SW480 (cell line): ENCODE measurements around the gene NELL1.
"Not testable (repeated sequence)": the region's sequence is repeated elsewhere in the genome, so short reads cannot be mapped to it uniquely, and the experiment has no call there.

Experiments
- DNase-seq: peaks from one replicate; pipeline ENCODE4 v3.0.0-alpha.2; 2016; ENCODE audit warnings: low spot score

The NELL1 gene

DNA sequence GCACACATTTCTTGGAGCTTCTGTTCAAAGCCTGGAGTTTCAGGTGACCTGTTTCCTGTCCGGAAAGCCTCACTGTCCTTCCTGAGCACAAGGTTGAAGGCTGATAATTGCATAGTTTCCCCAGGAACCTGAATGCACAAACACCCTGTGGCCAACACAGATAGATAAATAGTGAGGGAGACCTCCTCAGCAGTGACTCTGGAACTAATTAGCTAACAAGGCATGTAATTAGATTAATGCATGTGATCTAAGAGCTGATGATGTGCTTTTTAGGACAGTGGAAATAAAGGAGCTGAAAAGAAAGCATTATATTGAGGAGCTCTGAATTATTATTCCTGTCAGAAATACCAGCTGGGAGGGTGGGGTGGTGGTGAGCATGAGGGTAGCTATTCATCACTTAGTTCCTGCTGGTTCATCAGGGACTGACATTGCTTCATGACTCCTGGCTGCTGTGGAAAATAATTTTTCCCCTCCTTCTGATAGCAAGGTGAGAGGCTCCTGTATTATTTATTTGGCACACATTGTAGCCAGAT, 101.1 kb downstream of the NELL1 start:
- DNase-seq = no peak

DNA sequence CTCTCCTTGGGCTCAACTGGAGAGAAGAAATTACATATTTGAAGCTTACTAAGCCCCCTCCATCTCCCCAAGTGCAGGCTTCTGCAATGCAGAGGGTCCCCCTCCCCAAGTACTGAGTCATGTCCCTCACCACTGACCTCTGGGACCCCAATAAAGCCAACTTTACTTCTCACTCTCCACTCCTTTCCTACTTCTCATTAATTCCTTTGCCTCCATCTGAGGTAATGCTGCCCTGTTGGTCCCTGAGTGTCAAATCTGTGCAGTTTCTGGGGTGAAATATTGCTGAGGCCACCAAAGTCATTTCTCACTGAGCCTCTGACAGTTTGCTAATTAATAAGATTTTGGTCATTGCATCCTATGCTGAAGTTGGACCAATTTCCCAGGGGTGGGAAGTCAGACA, 101.6 kb downstream of the NELL1 start:
- no peak for DNase-seq

DNA sequence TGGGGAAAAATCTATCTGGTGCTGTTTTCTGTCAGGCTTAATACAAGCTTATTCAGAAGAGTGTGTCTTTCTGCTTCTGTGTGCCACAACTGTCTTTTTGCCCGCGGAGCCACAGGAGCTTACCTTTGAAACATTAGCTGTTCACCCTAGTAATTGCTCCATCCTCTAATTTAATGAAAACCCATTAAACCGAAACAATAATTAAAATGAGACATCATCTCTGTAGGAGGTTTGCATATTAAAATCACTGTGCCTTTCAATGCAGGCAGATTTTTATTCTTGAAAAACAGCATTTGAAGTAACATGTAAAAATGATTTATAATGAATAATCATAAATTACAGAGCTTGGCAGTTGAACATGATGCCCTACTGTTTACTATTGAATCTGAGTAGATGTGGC, 102.3 kb downstream of the NELL1 start:
- no peak for DNase-seq

DNA sequence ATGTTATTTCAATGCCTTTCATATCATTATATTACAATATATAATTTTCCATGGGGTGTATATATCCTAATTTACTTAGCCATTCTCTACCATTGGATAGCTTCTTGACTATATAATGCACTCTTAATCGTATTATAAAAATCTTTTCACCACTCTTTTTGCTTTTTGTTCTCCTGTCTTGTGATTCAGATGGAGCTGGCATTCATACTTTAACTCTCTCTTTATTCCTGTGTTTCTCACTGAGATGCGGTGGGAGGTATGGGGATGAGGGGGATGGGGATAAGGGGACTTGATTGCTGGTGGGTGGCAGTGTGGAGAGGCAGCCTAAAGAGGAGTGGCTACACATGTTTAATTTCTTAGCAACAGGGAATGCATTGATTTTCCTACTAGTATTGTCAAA, 105.9 kb downstream of the NELL1 start:
- DNase-seq = no peak

DNA sequence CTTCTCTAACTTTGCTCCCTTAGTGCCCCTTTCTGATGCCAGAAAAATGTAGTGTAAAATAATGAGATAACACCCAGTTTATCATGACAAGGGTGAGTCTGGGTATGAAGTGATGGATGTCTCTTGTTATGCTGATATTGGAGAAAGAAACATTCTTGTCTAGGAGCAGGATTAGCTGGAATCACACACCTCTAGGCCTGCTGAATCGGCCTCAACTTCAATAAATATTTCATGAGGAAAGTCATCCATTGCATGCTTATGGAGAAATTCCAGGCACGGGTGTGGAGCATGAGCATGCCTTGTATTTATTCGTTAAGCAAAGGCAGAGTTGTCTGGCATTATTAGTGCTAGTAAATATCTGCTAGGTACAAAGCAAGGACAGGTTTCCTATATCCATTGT, 113.4 kb downstream of the NELL1 start:
- no peak for DNase-seq

DNA sequence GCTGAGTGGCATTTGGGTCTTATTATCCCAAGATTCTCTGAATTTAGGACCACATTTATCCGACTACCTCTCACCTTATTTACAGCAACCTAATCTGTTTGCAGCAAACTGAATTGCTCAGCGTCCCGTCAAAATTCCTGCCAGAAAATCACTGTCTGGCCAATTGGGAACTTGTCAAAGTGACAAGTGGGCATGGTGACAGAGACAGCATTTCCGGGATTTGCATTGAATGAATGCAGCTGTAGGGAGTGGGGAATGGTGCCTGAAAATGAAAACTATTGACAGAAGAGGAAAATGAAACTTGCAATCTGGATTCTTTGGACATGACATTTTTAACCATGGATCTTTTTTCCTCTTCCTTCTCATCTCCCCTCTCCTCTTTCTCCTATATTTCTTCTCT, 113.8 kb downstream of the NELL1 start:
- DNase-seq = no peak

DNA sequence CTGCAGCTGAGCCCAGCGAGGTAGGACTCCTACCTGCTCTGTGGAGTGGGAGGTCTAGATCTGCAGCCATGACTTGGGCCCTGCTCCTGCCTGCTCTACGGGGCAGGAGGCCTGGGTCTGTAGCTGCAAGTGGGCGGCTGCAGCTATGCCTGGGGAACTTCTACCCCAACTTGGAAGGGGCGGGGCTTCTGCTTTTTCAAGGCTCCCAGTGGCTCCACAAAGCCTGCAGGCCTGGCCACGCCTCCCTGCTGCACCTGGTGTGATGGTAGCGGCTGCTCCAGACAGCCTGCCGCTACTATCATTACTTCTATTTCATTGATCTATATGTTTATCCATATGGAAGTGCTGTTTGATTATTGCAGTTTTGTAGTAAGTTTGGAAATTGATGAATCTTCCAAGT, 121.2 kb downstream of the NELL1 start:
- no peak for DNase-seq

DNA sequence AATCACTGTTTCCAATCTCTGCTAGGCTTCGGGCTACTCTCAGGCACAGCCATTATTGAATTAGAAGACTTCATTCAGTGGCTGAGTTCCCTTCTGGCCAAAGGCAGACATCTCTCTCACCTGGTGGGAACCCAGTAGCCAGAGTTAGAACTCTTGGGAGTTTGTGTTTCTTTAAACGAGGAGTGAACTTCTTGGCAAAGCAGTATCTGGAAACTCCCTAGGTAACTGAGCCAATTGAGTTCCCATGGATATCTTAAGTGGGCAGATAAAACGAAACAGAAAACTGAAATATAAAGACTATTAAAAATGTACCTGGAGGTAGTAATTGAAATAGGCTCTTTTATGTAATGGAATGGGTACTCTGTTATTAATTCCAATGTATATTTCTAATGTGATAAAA, 125.6 kb downstream of the NELL1 start:
- DNase-seq = no peak

DNA sequence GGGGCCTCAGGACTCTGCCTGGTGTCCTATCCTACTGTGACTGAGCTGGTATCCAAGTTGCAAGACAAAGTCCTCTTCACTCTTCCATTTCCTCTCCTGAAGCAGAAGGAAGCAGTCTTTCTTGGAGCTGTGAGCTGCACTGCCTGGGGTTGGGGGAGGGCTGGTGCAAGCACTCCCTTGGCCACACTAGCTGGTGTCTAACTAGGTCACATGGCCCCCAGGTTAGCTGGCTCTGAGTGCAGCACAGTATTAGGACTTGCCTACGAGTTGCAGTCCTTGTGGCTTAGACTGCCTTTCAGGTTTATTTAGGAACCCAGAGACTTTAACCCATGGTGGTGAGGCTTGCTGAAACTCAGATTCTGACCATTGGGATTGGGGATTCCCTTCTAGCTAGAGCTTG, 138.9 kb downstream of the NELL1 start:
- DNase-seq = no peak

DNA sequence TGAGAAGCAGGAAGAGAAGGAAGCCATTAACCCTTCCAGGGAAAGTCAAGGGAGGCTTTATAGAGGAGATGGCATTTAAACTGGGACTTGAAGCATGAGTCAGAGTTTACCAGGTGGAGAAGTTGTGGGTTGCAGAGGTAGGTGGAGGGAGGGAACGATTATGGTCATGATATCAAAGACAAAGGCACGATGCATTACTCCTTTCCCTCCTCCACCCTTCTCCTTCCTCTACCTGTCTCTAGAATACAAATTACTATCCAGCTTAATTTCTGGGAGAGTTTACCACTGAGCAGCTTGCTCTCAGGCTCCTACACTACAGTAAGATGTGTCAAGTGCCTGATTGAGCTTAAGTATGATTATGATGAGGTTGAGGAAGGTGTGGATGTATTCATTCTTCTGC, 151.7 kb downstream of the NELL1 start:
- DNase-seq = no peak

DNA sequence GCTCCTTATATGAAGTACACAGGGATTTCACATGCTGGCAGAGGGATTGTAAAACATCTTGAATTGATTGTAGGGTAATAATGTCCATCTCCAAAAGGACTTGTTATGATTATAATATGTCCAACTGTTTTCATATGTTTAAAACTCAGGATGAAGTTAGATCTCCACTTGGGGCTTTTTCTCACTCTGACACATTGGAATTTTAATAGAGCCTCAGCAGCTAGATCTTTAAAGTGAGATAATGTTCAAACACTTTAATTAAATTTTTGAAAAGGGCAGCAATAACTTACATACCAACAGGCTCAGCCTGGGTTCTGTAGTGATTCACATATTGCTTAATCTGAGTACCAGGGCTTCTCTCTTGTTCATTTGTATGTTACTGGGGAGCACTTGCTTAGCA, 152.1 kb downstream of the NELL1 start:
- DNase-seq = no peak

DNA sequence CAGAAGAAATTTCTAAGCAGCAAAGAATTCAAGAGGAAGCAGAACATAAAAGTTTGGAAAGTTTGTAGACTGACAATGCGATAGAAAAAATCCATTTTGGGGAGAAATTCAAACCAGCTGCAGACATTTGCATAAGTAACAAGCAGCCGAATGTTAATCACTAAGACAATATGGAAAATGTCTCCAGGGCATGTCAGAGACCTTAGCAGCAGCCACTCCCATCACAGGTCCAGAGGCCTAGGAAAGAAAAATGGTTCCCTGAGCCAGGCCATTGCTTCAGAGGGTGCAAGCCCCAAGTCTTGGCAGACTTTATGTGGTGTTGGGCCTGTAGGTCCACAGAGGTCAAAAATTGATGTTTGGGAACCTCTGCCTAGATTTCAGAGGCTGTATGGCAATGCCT, 155.4 kb downstream of the NELL1 start:
- no peak for DNase-seq

DNA sequence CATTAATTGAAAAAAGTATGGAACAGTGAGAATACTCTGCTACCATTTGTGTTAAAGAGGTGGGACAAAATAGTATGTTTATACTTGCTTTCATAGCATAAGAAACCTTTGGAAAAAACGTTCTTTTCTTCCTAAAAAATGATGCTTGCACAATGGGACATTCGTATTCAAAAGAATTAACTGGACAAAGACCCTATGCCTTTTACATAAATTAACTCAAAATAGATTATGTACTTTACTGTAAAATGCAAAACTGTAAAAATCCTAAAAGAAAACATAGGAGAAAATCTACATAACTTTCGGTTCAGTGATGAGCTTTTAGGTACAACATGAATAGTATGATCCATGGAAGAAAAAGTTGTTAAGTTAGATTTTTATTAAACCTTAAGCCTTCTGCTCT, 166.2 kb downstream of the NELL1 start:
- no peak for DNase-seq

DNA sequence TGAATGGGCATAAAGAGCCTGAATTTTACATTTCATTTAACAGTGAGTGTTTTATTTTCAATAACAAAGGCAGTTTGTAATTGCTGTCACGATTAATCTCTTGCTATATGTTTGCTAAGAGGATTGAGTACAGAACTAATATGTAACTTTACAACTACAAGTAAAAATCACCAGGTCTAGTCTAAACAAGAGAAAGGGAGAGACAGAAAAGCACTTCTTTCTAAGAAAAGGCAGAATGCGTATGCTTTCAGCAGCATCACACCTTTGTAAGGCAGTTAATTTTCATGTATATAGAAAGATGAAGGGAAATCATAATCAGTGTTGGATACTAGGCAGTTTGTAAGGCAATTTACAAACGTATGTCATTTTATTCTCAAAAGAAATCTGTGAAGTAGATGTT, 169.8 kb downstream of the NELL1 start:
- DNase-seq = no peak

DNA sequence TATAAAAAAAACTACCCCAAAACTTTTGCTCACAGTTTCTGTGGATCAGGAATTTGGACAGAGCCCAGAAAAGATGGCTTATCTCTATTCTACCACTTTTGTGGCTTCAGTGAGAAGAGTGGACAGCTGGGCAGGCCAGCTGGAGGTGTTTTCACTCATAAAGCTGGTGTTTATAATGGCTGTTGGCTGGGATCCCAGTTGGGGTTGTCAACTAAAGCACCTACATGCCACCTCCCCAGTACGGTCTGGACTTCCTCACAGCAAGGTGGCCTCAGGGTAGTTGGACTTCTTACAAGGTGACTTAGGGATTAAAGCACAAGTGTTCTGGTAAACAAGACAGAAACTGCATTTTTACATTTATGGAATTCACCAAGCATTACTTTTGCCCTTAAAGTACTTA, 171.0 kb downstream of the NELL1 start:
- no peak for DNase-seq

DNA sequence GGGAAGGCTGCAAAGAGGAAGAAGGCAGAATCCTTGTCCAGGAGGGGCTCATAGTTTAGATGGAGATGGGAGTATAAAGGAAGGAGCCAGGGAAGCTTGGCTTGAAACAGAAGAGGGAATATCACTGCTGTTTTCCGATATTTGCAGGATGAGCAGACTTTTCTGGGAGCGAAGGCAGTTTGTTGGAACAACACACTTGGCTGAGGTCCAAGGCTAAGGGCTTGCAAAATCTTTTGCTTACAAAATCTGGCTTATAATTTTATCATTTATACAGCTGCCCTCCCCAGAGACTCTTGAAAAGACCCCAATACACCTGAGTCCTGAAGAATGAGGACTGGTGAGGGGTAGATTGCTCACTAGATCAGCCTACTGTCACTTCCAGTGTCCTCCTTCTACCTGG, 174.8 kb downstream of the NELL1 start:
- no peak for DNase-seq

DNA sequence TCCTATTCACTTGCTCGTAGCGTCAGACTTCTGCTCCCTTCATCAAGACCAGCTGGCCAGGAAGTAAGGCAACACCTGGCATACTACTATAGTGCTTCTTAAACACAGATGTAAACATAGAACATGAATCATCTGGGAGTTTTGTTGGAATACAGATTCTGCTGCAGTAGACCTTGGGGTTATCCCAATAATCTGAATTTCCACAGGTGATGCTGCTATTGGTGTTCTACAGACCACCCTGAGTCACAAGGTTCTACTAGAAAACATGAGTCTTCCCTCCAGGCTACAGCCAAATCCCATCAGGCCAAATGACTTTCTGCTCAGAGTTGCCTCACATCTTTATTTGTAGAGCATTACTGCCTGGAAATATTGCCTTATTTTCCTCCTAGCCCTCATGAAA, 175.2 kb downstream of the NELL1 start:
- DNase-seq = no peak

DNA sequence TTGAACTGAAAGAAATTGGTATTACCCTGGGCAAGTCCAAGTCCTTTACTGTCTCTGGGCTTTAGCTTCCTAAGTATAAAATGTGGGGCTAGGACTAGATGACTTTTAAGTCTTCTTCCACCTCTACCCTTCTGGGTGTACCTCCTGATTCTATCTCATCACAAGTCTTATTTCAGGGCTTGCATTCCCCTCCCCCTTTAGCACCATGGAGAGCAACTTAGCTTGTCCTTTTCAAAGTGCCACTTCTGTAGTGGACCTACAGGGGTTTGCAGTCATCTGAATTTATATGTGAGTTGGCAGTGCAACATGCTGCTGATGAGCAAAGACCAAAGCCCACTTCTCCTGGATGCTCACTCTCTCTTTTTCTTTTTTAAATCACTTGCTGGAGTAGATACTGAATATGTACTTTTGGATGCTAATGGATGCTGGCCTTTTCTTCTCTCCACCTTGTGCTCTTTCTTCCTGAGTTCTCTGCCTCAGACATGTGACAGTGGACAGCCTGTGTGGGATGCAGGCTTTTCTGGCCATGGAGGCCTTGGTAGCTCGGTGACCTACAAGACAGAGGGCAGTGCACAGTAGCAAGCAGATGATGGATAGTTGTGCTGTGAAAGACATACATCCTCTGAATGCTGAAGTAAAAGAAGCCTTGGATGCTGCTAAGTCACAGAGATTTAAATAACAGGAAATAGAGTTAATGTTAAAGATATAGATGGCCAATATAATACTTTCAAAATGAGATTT, 185.0 kb downstream of the NELL1 start:
- DNase-seq = no peak

DNA sequence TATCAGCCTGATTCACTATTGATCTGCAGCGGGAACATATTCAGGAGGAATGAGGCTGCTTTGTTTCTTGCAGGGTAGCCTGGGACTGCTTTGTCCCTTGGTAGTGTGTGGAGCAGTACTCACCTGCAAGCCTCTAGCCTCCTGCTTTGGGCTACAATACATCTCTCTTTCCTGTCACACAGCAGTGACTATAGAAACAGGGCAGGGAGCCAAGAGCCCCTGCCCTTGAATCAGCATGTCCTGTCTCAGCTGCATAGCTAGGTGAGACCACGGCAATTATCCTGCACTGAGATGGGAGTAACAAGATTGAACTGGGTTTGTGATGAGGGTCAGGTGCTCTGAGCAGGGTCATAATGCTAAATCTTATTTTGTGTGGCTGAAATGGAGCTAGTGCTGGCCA, 191.9 kb downstream of the NELL1 start:
- DNase-seq = no peak

DNA sequence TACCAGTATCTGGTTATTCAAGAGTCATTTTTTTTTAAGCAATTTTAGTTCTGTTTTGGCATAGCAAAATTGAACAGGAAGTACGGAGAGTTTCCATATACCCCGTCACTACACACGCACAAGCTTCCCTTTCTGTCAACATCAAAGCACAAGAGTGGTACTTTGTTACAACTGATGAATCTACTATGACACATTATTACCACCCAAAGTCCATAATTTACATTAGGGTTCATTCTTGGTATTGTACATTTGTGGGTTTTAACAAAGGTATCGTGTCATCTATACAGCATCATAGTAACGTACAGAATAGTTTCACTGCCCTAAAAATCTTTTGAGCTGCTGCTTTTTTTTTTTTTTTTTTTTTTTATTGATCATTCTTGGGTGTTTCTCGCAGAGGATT, 192.9 kb downstream of the NELL1 start:
- not testable (repeated sequence) for DNase-seq

DNA sequence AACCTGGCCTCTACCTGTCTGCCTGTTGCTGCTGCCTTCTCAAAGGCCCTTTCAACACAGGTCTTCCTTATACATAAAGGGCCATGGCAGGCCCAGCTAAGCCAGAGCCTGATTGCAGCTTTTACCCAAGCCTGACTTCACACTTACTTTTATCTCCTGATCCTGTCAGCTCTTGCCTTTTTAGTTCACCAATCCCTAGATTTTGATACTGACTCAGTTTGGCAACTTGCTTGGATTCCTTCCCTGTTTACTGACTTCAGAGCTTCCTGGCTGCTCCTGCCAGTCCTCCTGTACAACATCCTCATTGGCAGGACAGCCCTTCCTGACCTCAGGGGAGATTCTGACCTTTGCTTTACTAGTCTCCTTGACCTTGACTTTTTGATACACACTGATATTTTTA, 195.2 kb downstream of the NELL1 start:
- DNase-seq = no peak

DNA sequence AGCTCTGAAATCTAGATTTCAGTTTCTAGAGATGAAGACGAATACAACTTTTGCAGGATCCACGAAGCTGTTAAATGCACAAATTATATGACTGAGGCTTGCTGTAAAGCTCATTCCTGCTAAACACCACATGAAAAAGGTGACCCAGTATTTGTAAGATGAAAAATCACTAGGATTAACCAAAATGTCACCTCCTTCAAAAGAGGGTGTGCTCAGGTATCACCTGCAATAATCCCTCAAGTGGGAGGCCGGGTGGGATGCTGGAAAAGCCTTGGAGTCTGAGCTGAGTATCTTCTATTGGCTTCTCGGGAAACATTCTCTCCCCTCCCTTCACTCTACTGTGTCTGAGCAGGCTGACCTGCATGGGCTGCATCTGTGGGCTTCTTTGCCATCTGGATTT, 195.8 kb downstream of the NELL1 start:
- DNase-seq = no peak

DNA sequence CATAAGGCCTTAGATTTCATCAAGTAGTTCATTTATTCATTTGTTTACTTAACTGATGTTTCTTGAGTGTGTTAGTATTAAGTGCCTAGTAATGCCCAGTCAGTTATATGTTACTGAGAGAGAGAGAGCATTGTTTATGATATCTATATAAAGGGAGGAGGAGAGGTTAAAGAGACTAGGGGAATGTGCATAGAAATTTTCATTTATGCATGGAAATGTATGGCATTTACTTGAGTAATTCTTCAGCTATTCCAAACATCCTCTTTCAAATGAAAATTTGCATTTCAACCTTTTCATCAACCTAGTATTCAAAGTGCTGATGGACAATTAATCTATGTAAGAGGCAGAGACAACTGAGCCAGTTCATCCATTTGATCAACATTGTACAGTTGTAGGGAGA, 199.7 kb downstream of the NELL1 start:
- no peak for DNase-seq

DNA sequence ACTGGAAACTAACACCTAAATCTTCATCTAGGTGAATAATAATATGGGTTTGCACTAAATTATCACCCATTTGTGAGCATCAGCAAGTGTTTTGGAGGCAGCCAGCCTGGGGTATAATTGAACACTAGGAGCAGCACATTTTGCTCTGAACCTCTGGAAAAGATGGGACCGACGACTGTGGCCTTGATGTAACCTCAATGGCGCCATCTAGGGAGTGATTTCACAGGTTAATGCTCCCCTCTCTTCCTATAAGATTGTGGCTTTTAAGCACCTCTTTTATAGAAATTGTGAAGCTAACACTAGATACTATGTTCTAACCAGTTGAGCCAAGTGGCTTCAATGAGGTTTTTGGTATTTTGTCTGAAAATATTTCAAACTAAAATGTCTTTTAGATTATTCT, 203.7 kb downstream of the NELL1 start:
- DNase-seq = peak; percentile 74
